Measurements from ENCODE around the gene ATF4.

The ATF4 gene

DNA sequence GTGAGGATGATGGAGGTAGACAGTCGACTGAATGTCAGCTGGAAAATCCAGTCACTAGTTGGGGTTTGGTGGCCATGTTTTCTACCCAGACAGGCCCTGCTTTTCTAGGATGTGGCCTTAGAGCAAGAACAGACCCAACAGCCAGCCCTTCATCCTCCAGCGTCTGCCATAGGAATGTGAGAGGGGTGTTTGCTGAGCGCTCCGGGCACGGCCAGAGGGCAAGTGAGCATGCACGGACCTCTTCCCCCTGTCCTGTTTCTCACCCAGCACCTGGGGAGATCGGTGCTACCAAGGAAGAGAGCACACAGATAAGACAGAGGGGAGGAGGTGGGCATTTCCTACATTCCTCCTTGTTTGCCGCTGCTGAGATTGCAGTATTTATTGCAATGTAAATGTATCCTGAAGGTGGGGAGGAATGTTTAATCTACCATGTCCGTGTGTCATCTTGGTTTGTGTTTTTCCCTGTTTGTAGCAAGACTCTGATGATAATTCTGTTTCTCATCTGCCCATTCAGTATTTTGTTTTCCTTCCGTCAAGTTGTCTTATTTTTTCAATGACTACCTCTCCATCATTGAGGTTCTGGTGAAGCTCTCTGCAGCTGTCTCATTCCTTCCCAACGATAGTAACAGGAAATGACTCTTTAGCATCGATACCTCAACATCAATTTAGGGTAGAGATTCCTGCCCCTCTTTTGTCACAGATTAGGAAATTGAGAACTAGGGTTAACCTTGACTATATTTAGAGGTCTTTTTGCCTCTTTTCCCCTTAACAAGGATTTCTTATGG, 4.9 kb upstream of the ATF4 start (continued):
- no peak for TF ChIP-seq BACH2 (CRISPR knock-in tag; IDR thresholded peaks at IDR 0.05; ENCODE audit: borderline replicate concordance)

DNA sequence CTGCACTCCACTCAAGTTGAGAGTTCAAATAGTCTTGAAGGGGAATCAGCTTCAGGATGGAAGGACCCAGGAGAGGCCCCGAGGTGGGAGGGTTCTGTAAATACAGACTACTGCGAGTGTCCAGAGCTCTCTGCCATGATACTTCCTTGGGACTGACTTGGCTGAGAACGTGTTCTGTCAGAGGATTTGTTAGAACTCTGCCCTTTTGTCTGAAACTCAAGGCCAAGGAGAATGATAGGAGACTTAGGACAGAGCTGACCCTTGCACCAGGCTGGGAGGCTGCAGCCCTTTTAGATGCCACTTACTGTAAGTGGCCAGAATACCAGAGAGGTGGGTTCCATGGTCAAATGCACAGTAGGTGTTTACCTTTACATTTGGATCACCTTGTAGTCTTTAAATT, 2.9 kb upstream of the ATF4 start:
- ATAC-seq = no peak
- TF ChIP-seq, protein P1, sequence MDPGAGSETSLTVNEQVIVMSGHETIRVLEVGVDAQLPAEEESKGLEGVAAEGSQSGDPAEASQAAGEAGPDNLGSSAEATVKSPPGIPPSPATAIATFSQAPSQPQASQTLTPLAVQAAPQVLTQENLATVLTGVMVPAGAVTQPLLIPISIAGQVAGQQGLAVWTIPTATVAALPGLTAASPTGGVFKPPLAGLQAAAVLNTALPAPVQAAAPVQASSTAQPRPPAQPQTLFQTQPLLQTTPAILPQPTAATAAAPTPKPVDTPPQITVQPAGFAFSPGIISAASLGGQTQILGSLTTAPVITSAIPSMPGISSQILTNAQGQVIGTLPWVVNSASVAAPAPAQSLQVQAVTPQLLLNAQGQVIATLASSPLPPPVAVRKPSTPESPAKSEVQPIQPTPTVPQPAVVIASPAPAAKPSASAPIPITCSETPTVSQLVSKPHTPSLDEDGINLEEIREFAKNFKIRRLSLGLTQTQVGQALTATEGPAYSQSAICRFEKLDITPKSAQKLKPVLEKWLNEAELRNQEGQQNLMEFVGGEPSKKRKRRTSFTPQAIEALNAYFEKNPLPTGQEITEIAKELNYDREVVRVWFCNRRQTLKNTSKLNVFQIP (CRISPR knock-in tag; IDR thresholded peaks at IDR 0.05; ENCODE audit: borderline replicate concordance, low read depth) = no peak
- TF ChIP-seq, protein P2, sequence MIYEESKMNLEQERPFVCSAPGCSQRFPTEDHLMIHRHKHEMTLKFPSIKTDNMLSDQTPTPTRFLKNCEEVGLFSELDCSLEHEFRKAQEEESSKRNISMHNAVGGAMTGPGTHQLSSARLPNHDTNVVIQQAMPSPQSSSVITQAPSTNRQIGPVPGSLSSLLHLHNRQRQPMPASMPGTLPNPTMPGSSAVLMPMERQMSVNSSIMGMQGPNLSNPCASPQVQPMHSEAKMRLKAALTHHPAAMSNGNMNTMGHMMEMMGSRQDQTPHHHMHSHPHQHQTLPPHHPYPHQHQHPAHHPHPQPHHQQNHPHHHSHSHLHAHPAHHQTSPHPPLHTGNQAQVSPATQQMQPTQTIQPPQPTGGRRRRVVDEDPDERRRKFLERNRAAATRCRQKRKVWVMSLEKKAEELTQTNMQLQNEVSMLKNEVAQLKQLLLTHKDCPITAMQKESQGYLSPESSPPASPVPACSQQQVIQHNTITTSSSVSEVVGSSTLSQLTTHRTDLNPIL (CRISPR knock-in tag; IDR thresholded peaks at IDR 0.05; ENCODE audit: low read depth) = no peak
- TF ChIP-seq ISL1 (CRISPR knock-in tag; IDR thresholded peaks at IDR 0.05) (no peak), ZNF565 (CRISPR knock-in tag; conservative IDR thresholded peaks at IDR 0.05; ENCODE audit: low read depth) (no peak), ZC3H10 (CRISPR knock-in tag; IDR thresholded peaks at IDR 0.05) (no peak), ESRRG (CRISPR knock-in tag; IDR thresholded peaks at IDR 0.05) (no peak), BACH2 (CRISPR knock-in tag; IDR thresholded peaks at IDR 0.05; ENCODE audit: borderline replicate concordance) (no peak), SNAI2 (CRISPR knock-in tag; IDR thresholded peaks at IDR 0.05) (no peak), OSR1 (CRISPR knock-in tag; IDR thresholded peaks at IDR 0.05) (no peak), ZFP30 (CRISPR knock-in tag; IDR thresholded peaks at IDR 0.05) (no peak)
- TF ChIP-seq, protein P3, sequence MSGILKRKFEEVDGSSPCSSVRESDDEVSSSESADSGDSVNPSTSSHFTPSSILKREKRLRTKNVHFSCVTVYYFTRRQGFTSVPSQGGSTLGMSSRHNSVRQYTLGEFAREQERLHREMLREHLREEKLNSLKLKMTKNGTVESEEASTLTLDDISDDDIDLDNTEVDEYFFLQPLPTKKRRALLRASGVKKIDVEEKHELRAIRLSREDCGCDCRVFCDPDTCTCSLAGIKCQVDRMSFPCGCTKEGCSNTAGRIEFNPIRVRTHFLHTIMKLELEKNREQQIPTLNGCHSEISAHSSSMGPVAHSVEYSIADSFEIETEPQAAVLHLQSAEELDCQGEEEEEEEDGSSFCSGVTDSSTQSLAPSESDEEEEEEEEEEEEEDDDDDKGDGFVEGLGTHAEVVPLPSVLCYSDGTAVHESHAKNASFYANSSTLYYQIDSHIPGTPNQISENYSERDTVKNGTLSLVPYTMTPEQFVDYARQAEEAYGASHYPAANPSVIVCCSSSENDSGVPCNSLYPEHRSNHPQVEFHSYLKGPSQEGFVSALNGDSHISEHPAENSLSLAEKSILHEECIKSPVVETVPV (CRISPR knock-in tag; IDR thresholded peaks at IDR 0.05) = no peak

DNA sequence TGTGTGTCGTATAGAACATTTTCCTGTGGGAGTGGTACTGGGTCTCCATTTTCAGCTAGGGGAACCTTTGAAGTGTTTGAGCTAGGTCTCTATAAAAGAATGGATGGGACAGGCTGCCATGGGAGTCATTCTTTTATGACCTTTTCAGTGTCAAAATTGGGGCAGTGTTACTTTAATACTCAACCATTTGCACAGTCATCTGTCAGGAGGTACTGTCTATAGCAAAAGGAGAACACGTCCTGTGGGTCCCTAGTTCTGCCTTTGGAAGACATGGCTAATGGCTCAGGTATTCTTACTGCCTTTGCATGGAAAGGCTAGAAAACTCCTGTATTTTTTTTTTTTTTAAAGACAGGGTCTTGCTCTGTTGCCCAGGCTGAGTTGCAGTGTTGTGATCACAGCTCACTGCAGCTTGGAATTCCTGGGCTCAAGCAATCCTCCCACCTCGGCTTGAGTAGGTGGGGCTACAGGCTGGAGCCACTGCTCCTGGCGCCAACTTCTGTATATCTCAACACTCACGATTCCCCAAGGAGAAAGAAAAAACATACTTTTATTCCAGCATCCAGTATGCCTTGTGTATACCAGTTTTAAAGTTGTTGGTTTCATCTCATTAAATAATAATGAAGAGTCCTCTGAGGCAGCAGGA, 2.1 kb upstream of the ATF4 start:
- no peak for TF ChIP-seq ZNF565 (CRISPR knock-in tag; conservative IDR thresholded peaks at IDR 0.05; ENCODE audit: low read depth)
- TF ChIP-seq ISL1 (CRISPR knock-in tag; IDR thresholded peaks at IDR 0.05) = no peak
- no peak for ATAC-seq

DNA sequence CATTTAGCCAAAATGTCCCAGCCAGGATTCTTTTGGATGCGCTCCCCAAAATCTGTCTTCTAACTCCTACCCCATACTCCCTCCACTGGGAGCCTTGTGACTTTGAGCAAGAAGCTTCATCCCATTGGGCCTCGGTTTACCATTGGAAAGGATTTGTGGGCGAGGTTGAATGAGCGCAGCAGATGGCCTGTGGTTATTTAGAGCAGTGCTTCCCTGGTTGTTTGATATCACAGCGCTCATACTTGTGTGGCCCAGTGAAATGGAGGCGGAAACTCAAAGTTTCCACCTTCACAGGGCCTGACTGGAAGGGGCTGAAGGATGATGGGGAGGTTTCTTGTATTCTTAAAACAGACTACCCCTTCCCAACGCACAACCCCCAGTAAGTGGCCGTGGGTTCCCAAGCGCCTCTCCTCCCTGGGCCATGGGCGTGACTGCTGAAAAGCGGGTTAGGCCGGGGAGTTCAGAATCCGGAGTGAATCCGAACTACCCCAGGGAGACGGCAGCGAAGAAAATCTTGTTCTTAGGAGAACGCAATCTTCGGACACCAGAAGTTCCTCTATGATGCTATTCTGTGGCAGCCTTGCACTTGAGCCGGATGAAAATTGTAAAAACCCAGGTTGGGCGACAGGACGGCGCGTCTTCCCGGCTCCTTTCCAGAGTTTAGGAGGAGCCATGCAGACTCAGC, 1.2 kb upstream of the ATF4 start:
- no peak for TF ChIP-seq BACH2 (CRISPR knock-in tag; IDR thresholded peaks at IDR 0.05; ENCODE audit: borderline replicate concordance)
- TF ChIP-seq, protein P4, sequence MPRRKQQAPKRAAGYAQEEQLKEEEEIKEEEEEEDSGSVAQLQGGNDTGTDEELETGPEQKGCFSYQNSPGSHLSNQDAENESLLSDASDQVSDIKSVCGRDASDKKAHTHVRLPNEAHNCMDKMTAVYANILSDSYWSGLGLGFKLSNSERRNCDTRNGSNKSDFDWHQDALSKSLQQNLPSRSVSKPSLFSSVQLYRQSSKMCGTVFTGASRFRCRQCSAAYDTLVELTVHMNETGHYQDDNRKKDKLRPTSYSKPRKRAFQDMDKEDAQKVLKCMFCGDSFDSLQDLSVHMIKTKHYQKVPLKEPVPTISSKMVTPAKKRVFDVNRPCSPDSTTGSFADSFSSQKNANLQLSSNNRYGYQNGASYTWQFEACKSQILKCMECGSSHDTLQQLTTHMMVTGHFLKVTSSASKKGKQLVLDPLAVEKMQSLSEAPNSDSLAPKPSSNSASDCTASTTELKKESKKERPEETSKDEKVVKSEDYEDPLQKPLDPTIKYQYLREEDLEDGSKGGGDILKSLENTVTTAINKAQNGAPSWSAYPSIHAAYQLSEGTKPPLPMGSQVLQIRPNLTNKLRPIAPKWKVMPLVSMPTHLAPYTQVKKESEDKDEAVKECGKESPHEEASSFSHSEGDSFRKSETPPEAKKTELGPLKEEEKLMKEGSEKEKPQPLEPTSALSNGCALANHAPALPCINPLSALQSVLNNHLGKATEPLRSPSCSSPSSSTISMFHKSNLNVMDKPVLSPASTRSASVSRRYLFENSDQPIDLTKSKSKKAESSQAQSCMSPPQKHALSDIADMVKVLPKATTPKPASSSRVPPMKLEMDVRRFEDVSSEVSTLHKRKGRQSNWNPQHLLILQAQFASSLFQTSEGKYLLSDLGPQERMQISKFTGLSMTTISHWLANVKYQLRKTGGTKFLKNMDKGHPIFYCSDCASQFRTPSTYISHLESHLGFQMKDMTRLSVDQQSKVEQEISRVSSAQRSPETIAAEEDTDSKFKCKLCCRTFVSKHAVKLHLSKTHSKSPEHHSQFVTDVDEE (CRISPR knock-in tag; IDR thresholded peaks at IDR 0.05) = no peak
- TF ChIP-seq, protein P3 (CRISPR knock-in tag; IDR thresholded peaks at IDR 0.05) = no peak
- no peak for TF ChIP-seq ARNTL (CRISPR knock-in tag; IDR thresholded peaks at IDR 0.05; ENCODE audit: borderline replicate concordance, low read depth)
- TF ChIP-seq ZC3H10 (CRISPR knock-in tag; IDR thresholded peaks at IDR 0.05) = no peak
- TF ChIP-seq, protein P2 (CRISPR knock-in tag; IDR thresholded peaks at IDR 0.05; ENCODE audit: low read depth) = no peak
- TF ChIP-seq ISL1 (CRISPR knock-in tag; IDR thresholded peaks at IDR 0.05) = no peak
- no peak for TF ChIP-seq TOX (CRISPR knock-in tag; IDR thresholded peaks at IDR 0.05; ENCODE audit: borderline replicate concordance)
- TF ChIP-seq ZFP30 (CRISPR knock-in tag; IDR thresholded peaks at IDR 0.05) = no peak
- no peak for TF ChIP-seq SNAI2 (CRISPR knock-in tag; IDR thresholded peaks at IDR 0.05)
- TF ChIP-seq, protein P1 (CRISPR knock-in tag; IDR thresholded peaks at IDR 0.05; ENCODE audit: borderline replicate concordance, low read depth) = no peak
- no peak for TF ChIP-seq ZNF565 (CRISPR knock-in tag; conservative IDR thresholded peaks at IDR 0.05; ENCODE audit: low read depth)
- no peak for TF ChIP-seq CSDC2 (CRISPR knock-in tag; IDR thresholded peaks at IDR 0.05)
- ATAC-seq = peak; percentile 20
